SK-N-MC (cell line): Measurements from ENCODE around the gene KIF3B.

Source experiments
- EZH2 ChIP-seq: fragments of 200-600 bp; sonication (generic); IDR thresholded peaks from one replicate; pipeline ENCODE4 v1.6.1; 2017; ENCODE audit warnings: antibody characterized with exemption
- POLR2AphosphoS5 ChIP-seq: IDR thresholded peaks from 2 replicates; pipeline ENCODE4 v1.6.1; 2012; ENCODE audit warnings: mild to moderate bottlenecking, low read depth, low read length, borderline replicate concordance

- TF ChIP-seq POLR2AphosphoS5 (no peak), EZH2 (no peak)
Measured at GRCh38 chr20:32327087-32327681, 49.7 kb downstream of the KIF3B start.
